ENCODE results near the gene LYRM4.
"Not testable (repeated sequence)": the region's sequence is repeated elsewhere in the genome, so short reads cannot be mapped to it uniquely, and the experiment has no call there.

Gene LYRM4

GRCh38 chr6:5081182-5081581, 179.6 kb downstream of the LYRM4 start:
- DNase-seq (ENCODE audit: low read depth) = no peak

- no peak for DNase-seq (ENCODE audit: low read depth)
These were observed 180.2 kb downstream of the LYRM4 start for GRCh38 chr6:5080574-5080973.

GRCh38 chr6:5079692-5080091, 181.1 kb downstream of the LYRM4 start:
- DNase-seq (ENCODE audit: low read depth) = no peak

- DNase-seq (ENCODE audit: low read depth) = no peak
These were observed 182.6 kb downstream of the LYRM4 start for GRCh38 chr6:5078121-5078669.

- DNase-seq (ENCODE audit: low read depth) = no peak
These were observed 183.8 kb downstream of the LYRM4 start for GRCh38 chr6:5076931-5077330.

GRCh38 chr6:5073992-5074391, 186.8 kb downstream of the LYRM4 start:
- DNase-seq (ENCODE audit: low read depth) = no peak

- no peak for DNase-seq (ENCODE audit: low read depth)
These were observed 188.3 kb downstream of the LYRM4 start for GRCh38 chr6:5072440-5072839.

GRCh38 chr6:5071216-5071615, 189.5 kb downstream of the LYRM4 start:
- DNase-seq (ENCODE audit: low read depth) = no peak

GRCh38 chr6:5068153-5068751, 192.5 kb downstream of the LYRM4 start:
- no peak for DNase-seq (ENCODE audit: low read depth)

- DNase-seq (ENCODE audit: low read depth) = no peak
These were observed 193.4 kb downstream of the LYRM4 start for GRCh38 chr6:5067305-5067704.

- no peak for DNase-seq (ENCODE audit: low read depth)
These were observed 194.2 kb downstream of the LYRM4 start for GRCh38 chr6:5066456-5067093.

GRCh38 chr6:5063617-5064016, 197.1 kb downstream of the LYRM4 start:
- DNase-seq (ENCODE audit: low read depth) = no peak

- DNase-seq (ENCODE audit: low read depth) = no peak
These were observed 199.6 kb downstream of the LYRM4 start for GRCh38 chr6:5061152-5061551.

GRCh38 chr6:5060439-5060838, 200.3 kb downstream of the LYRM4 start:
- DNase-seq (ENCODE audit: low read depth) = not testable (repeated sequence)

- no peak for DNase-seq (ENCODE audit: low read depth)
These were observed 201.5 kb downstream of the LYRM4 start for GRCh38 chr6:5059036-5059896.

Measured in amniotic epithelial cell (primary cell).